OCI-LY1 (cell line): ENCODE data around the gene ASPSCR1.

Experiments
- H2AFZ ChIP-seq: fragments of 200-600 bp; sonication (generic), shearing (Covaris generic); 2 replicates; pipeline ENCODE4 v1.6.0; 2014; ENCODE audit warnings: antibody characterized with exemption, mild to moderate bottlenecking, low read length
- H3F3A ChIP-seq: fragments of 200-600 bp; sonication (generic), shearing (Covaris generic); 2 replicates; pipeline ENCODE4 v1.6.0; 2014; ENCODE audit warnings: mild to moderate bottlenecking, antibody characterized with exemption, low read length, moderate library complexity; ENCODE audit not compliant: insufficient read depth
- H3K27ac ChIP-seq: fragments of 200-600 bp; sonication (generic); 2 replicates; pipeline ENCODE4 v1.5.1; 2014; ENCODE audit warnings: low read length, mixed run types, mild to moderate bottlenecking, low read depth; ENCODE audit not compliant: poor library complexity, severe bottlenecking
- H3K27me3 ChIP-seq: fragments of 200-600 bp; sonication (generic); 2 replicates; pipeline ENCODE4 v1.6.0; 2014; ENCODE audit warnings: antibody characterized with exemption, mild to moderate bottlenecking, low read length, moderate library complexity; ENCODE audit not compliant: insufficient read depth
- H3K36me3 ChIP-seq: fragments of 200-600 bp; sonication (generic); 2 replicates; pipeline ENCODE4 v1.6.1; 2014; ENCODE audit warnings: mild to moderate bottlenecking, antibody characterized with exemption, low read length, moderate library complexity, mixed read lengths; ENCODE audit not compliant: insufficient read depth
- H3K4me1 ChIP-seq: fragments of 200-600 bp; sonication (generic); 2 replicates; pipeline ENCODE4 v1.5.1; 2014; ENCODE audit warnings: mild to moderate bottlenecking, low read length, moderate library complexity; ENCODE audit not compliant: insufficient read depth, severe bottlenecking
- H3K4me2 ChIP-seq: fragments of 200-600 bp; sonication (generic), shearing (Covaris generic); 2 replicates; pipeline ENCODE4 v1.6.1; 2014; ENCODE audit warnings: low read length
- H3K4me3 ChIP-seq: fragments of 200-600 bp; sonication (generic); 2 replicates; pipeline ENCODE4 v1.5.1; 2014; ENCODE audit warnings: low read length, low read depth, mild to moderate bottlenecking, mixed read lengths; ENCODE audit not compliant: poor library complexity, severe bottlenecking
- H3K79me2 ChIP-seq: fragments of 200-600 bp; shearing (Covaris generic); 2 replicates; pipeline ENCODE4 v1.6.1; 2016; ENCODE audit warnings: mixed run types, low read length, mixed read lengths; ENCODE audit not compliant: insufficient read depth
- H3K9ac ChIP-seq: fragments of 200-600 bp; sonication (generic), shearing (Covaris generic); 2 replicates; pipeline ENCODE4 v1.6.1; 2014; ENCODE audit warnings: mild to moderate bottlenecking, low read length, mixed read lengths
- H3K9me2 ChIP-seq: fragments of 200-600 bp; sonication (generic), shearing (Covaris generic); 2 replicates; pipeline ENCODE4 v1.6.1; 2014; ENCODE audit warnings: low read depth, mild to moderate bottlenecking, low read length, mixed read lengths
- H3K9me3 ChIP-seq: fragments of 200-600 bp; shearing (Covaris generic); 2 replicates; pipeline ENCODE4 v1.6.1; 2014; ENCODE audit warnings: low read length, mixed read lengths
- H4K20me1 ChIP-seq: fragments of 200-600 bp; sonication (generic), shearing (Covaris generic); 2 replicates; pipeline ENCODE4 v1.6.0; 2016; ENCODE audit warnings: mild to moderate bottlenecking, low read length; ENCODE audit not compliant: insufficient read depth
- CTCF ChIP-seq: fragments of 200-600 bp; sonication (generic), shearing (Covaris generic); IDR thresholded peaks from 2 replicates; pipeline ENCODE4 v1.5.1; 2017; ENCODE audit warnings: mild to moderate bottlenecking, antibody characterized with exemption, low read length, moderate library complexity, mixed read lengths
- EZH2 ChIP-seq: fragments of 200-600 bp; sonication (generic), shearing (Covaris generic); IDR thresholded peaks from 2 replicates; pipeline ENCODE4 v1.8.0; 2017; ENCODE audit warnings: borderline replicate concordance, mixed run types, mild to moderate bottlenecking, antibody characterized with exemption, low read length, moderate library complexity, mixed read lengths

Gene ASPSCR1

GRCh38 chr17:81929253-81930141, 47.9 kb upstream of the ASPSCR1 start:
- Histone ChIP-seq H3K27me3 (no peaks in the 10 kb centered on the region; the same call in 1 of the 2 replicates), H3K4me3 (no peak overlapping the region), H3K9me3 (no peaks in the 10 kb centered on the region), H3K9ac (no peak overlapping the region), H3K36me3 (no peaks in the 10 kb centered on the region), H3K79me2 (peaks cover 18% of the 10 kb centered on the region), H3K4me2 (no peak overlapping the region), H3F3A (no peaks in the 10 kb centered on the region), H3K9me2 (no peaks in the 10 kb centered on the region), H3K27ac (no peak overlapping the region), H3K4me1 (peaks cover 25% of the 10 kb centered on the region), H4K20me1 (no peaks in the 10 kb centered on the region), H2AFZ (no peak overlapping the region)
- TF ChIP-seq EZH2 (no peak), CTCF (no peak)

- no peak overlapping the region for H3K4me2 ChIP-seq
- H3K27ac ChIP-seq = no peak overlapping the region
- no peaks in the 10 kb centered on the region for H3K9me2 ChIP-seq
- no peak overlapping the region for H2AFZ ChIP-seq
- peaks cover 16% of the 10 kb centered on the region for H3K4me1 ChIP-seq
- no peaks in the 10 kb centered on the region for H4K20me1 ChIP-seq
- H3K4me3 ChIP-seq = no peak overlapping the region
- no peaks in the 10 kb centered on the region for H3F3A ChIP-seq
- H3K27me3 ChIP-seq = no peaks in the 10 kb centered on the region; the same call in 1 of the 2 replicates
- H3K79me2 ChIP-seq = peaks cover 11% of the 10 kb centered on the region; the same call in 1 of the 2 replicates
- no peaks in the 10 kb centered on the region for H3K9me3 ChIP-seq
- H3K9ac ChIP-seq = no peak overlapping the region
- TF ChIP-seq EZH2 (no peak), CTCF (no peak)
- no peaks in the 10 kb centered on the region for H3K36me3 ChIP-seq
Observed at GRCh38 chr17:81930142-81931125, 47.0 kb upstream of the ASPSCR1 start.

- no peak overlapping the region for H3K9ac ChIP-seq
- H3K79me2 ChIP-seq = peaks cover 5% of the 10 kb centered on the region; the same call in 1 of the 2 replicates
- no peaks in the 10 kb centered on the region for H3K9me3 ChIP-seq
- TF ChIP-seq CTCF (no peak), EZH2 (no peak)
- no peak overlapping the region for H3K27ac ChIP-seq
- no peaks in the 10 kb centered on the region for H4K20me1 ChIP-seq
- H3K9me2 ChIP-seq = no peaks in the 10 kb centered on the region
- H3K4me2 ChIP-seq = no peak overlapping the region
- H3K4me1 ChIP-seq = peaks cover 9% of the 10 kb centered on the region
- H3F3A ChIP-seq = no peaks in the 10 kb centered on the region
- H3K27me3 ChIP-seq = peaks cover 3% of the 10 kb centered on the region; the same call in 1 of the 2 replicates
- no peak overlapping the region for H3K4me3 ChIP-seq
- H3K36me3 ChIP-seq = no peaks in the 10 kb centered on the region
- no peak overlapping the region for H2AFZ ChIP-seq
Observed at GRCh38 chr17:81931189-81931556, 46.3 kb upstream of the ASPSCR1 start.
